Stimulated activated naive CD8-positive, alpha-beta T cell treated with anti-CD3 and anti-CD28 coated beads, Interleukin-15, Interleukin-2, amounts not matched to agents 100 U/mL and 50 U/mL, for 24 hours (primary cell): Measurements from ENCODE around the gene ZNF525.
"Not testable (repeated sequence)": the region's sequence is repeated elsewhere in the genome, so short reads cannot be mapped to it uniquely, and the experiment has no call there.

Experiments
- ATAC-seq: fragments of 150-1000 bp; cut with Tn5 transposase; one replicate; pipeline ENCODE4 v1.10.0; 2021
- DNase-seq: peaks from one replicate; pipeline ENCODE4 v3.0.0; 2021

Gene ZNF525

GRCh38 chr19:53395840-53396524 is 30.5 kb downstream of the ZNF525 start:
- DNase-seq, ATAC-seq: not testable (repeated sequence)

GRCh38 chr19:53396525-53396868 is 31.0 kb downstream of the ZNF525 start:
- no peak for DNase-seq
- ATAC-seq, result no peak

GRCh38 chr19:53397918-53398317 is 32.4 kb downstream of the ZNF525 start:
- not testable (repeated sequence) for DNase-seq, ATAC-seq

- no peak for ATAC-seq
These were observed 44.1 kb downstream of the ZNF525 start for GRCh38 chr19:53409505-53410204.

GRCh38 chr19:53420520-53421315 is 55.2 kb downstream of the ZNF525 start:
- DNase-seq, ATAC-seq: not testable (repeated sequence)

More at GRCh38 chr19:53409505-53410204, 44.1 kb downstream of the ZNF525 start:
- DNase-seq, result no peak

GRCh38 chr19:53422551-53422950 is 57.0 kb downstream of the ZNF525 start:
- DNase-seq (no peak), ATAC-seq (no peak)

- not testable (repeated sequence) for ATAC-seq, DNase-seq
These were observed 57.6 kb downstream of the ZNF525 start for GRCh38 chr19:53423074-53423473.

- not testable (repeated sequence) for ATAC-seq
These were observed 58.2 kb downstream of the ZNF525 start for GRCh38 chr19:53423680-53424079.

GRCh38 chr19:53424968-53425597 is 59.6 kb downstream of the ZNF525 start:
- ATAC-seq (peak; percentile 61), DNase-seq (peak; percentile 71)

More at GRCh38 chr19:53423680-53424079, 58.2 kb downstream of the ZNF525 start:
- not testable (repeated sequence) for DNase-seq

GRCh38 chr19:53431399-53432087 is 66.0 kb downstream of the ZNF525 start, which contains the start of gene ZNF761:
TSS of gene ZNF761 (plus strand) at chr19:53431984. CDS start at chr19:53447269, 15,285 bp downstream.
- ATAC-seq (peak; percentile 99), DNase-seq (peak; percentile 98)

GRCh38 chr19:53432088-53432661 is 66.7 kb downstream of the ZNF525 start:
- ATAC-seq (peak; percentile 4), DNase-seq (peak; percentile 27)
